HUDEP-2 (cell line): ENCODE results near the gene SPSB1.

Experiments
- DNase-seq, 76 experiments: peaks; one replicate each; lab custom pipeline; 2025; ENCODE audit not compliant: unreplicated experiment in 76 of 76; lab: John Stamatoyannopoulos, UW

SPSB1 gene

DNA sequence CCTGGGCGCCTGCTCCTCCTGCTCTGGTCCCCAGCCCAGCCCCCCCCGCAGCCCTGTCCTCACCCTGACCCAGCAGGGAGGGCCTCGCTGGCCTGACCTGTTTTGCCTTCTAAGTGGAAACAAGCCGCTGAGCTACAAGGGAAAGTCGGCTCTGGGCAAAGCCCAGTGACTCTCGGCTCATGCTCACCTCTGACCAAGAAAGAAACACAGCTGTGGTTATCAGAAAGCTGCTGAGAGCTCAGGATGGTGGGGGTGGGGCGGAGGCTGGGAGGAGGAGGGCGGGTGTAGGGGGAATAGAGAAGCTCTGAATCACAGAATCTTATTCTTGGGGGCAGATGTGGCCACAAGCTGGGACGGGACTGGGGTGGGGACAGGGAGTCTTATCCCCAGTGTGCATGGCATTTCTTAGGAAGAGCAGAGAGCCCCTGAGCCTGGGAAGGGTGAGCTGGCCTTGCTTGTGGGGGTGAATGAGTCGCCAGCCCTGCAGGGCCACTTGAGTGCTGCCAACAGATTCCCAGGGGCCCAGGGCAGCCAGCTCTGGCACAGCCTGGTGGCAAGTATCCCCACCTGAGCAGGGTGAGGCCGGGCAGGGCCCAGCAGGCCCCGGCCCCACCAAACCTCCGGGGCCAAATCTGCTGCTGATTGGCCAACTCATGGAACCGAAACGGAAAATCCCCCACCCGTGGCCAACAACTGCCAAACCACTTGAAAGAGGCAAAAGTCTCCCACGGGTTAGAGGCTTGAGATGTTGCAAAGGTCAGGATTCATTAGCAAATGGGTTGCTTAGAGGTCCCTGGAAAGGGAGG lies 120.6 kb downstream of the SPSB1 start:
- DNase-seq: peak in 10 of 76 experiments; percentile 1 to 23 (median 7)

DNA sequence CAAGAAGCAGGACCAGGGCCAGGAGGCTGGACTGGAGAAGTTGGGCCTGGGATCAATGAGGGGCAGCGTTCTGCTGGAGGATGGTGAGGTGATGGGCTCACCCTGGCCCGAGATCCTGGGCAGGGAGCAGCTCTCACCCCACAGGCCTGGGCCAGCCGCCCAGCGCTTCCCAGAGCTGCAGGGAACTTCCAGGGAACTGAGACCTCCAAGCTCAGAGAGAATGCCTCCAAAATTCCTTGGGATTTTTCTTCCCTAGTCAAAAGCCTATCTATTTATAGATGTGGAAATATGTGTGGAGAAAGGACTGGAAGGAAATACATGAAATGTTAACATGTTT lies 121.2 kb downstream of the SPSB1 start:
- DNase-seq: no peak

DNA sequence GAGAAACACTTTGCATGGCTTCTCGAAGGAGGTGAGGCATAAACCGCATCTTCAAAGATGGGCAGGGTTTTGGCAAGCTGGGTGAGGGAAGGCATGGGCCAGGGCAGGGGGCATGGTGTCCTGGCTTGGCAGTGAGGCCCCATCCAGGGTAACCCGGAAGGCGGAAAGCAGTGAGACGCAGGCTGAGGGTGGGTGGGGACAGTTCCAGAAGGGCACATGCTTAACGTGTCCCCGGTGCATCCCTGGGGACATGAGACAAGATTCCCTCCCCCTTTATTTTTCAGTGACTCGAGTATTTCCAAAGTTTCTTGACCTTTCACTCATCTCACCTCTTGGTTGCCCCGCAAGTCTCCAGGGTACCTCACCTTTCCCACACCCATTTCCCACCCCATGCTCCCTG lies 123.8 kb downstream of the SPSB1 start:
- DNase-seq: no peak

DNA sequence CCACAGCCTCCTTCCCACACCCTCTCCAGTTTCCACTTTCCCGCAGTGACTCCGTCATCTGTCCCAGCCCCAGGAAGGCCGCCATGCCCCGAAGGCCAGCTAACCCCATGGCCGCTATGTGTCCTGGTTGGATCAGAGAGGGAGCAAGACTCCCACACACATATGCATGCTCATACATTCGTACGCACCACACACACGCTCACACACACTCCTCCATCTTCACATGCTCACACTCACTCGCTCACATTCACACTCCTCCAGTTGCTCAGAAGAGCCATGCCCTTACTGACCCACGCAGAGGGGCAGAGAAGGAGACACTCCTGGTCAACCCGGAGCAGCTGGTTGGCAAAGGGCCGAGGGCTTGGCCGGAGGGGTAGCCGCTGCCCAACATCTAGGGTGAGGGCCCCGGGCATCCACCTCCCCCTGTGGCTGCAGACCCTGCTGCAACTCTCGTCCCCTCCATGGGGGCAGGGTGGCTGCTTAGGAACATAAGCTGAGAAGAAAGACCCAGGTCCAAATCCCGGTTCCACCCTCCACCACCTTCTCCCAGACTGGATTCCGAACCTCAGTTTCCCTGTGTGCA lies 124.3 kb downstream of the SPSB1 start:
- DNase-seq: no peak

DNA sequence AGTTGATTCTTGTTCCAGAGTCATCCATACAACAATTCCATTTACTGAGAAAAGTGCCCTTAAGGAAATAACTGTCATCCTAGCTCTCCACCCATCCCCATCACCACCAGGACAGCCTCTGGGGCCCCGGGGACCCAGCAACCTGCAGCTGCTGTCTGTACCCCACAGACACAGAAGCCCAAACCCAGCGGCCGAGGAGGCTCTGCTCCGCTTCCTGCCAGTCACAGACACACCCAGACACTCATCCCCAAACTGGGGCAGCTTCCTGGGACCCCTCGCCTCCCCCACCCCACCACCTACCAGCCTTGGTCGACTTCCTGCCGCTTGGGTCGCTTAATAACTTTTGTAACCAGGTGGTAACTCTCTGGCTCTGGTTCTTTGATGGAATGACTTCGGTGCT lies 125.0 kb downstream of the SPSB1 start:
- no peak for DNase-seq

DNA sequence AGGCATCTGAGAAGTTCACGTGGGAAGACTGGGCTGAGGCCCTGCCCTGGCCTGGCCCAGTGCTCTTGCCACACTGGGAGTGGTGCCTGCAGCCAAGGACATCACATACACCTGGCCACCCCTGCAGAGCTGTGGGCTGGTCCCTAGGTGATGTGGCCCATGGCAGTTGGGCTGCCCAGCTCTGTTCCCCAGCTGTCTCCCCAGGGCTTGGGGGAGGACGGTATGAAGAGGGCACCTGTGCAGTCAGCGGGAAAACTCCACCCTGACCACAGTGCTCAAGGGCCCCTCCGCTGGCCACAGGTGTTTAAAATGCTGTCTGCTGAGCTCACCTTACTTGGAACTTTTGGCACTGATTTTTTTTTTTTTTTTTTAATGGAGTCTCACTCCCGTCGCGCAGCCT lies 126.2 kb downstream of the SPSB1 start:
- DNase-seq: no peak
